KMS-11 (cell line): ENCODE data around the gene TIPARP.

ENCODE experiments used
- H2AFZ ChIP-seq: fragments of 200-600 bp; sonication (generic); 2 replicates; pipeline ENCODE4 v1.6.1; 2016; ENCODE audit warnings: antibody characterized with exemption, mixed run types, low read depth
- H3K27ac ChIP-seq: fragments of 200-600 bp; sonication (generic); 2 replicates; pipeline ENCODE4 v1.6.1; 2016; ENCODE audit warnings: mild to moderate bottlenecking, mixed run types
- H3K27me3 ChIP-seq: fragments of 200-600 bp; sonication (generic); 2 replicates; pipeline ENCODE4 v1.6.1; 2017; ENCODE audit warnings: mild to moderate bottlenecking, low read depth, mixed run types, moderate library complexity; ENCODE audit not compliant: insufficient read depth
- H3K36me3 ChIP-seq: fragments of 200-600 bp; sonication (generic); 2 replicates; pipeline ENCODE4 v1.6.1; 2017; ENCODE audit warnings: mild to moderate bottlenecking, mixed run types; ENCODE audit not compliant: insufficient read depth
- H3K4me1 ChIP-seq: fragments of 200-600 bp; sonication (generic); 2 replicates; pipeline ENCODE4 v1.6.1; 2016; ENCODE audit warnings: mild to moderate bottlenecking, low read depth, mixed run types; ENCODE audit not compliant: poor library complexity, severe bottlenecking
- H3K4me2 ChIP-seq: fragments of 200-600 bp; sonication (generic); 2 replicates; pipeline ENCODE4 v1.7.0; 2016; ENCODE audit warnings: mild to moderate bottlenecking, mixed run types
- H3K4me3 ChIP-seq: fragments of 200-600 bp; sonication (generic); IDR thresholded peaks from 2 replicates; pipeline ENCODE4 v1.6.1; 2017; ENCODE audit warnings: low read depth, low read length, mixed read lengths; ENCODE audit not compliant: insufficient read depth
- H3K79me2 ChIP-seq: fragments of 200-600 bp; sonication (generic); 2 replicates; pipeline ENCODE4 v1.6.1; 2016; ENCODE audit warnings: low read depth, mixed run types; ENCODE audit not compliant: insufficient read depth
- H3K9ac ChIP-seq: fragments of 200-600 bp; sonication (generic); 2 replicates; pipeline ENCODE4 v1.6.1; 2016; ENCODE audit warnings: mild to moderate bottlenecking, mixed run types
- H4K20me1 ChIP-seq: fragments of 200-600 bp; sonication (generic); 2 replicates; pipeline ENCODE4 v1.6.1; 2016; ENCODE audit warnings: mild to moderate bottlenecking, mixed run types; ENCODE audit not compliant: insufficient read depth
- TF ChIP-seq, protein P1 (sequence below): fragments of 200-600 bp; sonication (generic); conservative IDR thresholded peaks from 2 replicates; pipeline ENCODE4 v1.6.1; 2017; ENCODE audit warnings: low read depth, mild to moderate bottlenecking, antibody characterized with exemption, low read length, moderate library complexity, mixed read lengths

Gene TIPARP

DNA sequence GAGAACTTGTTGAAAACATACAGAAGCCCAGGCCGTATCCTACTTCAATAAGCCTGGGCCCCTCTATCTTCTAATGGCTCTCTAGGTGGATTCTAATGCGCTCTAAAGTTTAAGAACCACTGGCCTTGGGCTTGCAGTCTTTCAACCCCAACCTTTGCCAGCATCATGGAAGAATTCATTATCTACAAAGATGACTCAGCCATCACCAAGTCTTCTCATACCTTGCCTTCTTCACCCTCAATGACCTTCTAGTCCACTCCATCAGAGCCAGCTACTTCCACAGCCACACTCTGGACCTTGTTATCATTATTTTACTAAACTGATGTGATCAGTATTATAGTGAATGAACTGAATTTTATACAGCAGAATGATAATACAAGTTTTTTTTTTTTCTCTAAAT is 16.9 kb upstream of the TIPARP start:
- Histone ChIP-seq H3K27ac (no peak overlapping the region), H3K4me1 (peaks cover 20% of the 10 kb centered on the region), H3K79me2 (no peaks in the 10 kb centered on the region), H3K4me2 (no peak overlapping the region), H3K9ac (no peak overlapping the region), H4K20me1 (no peaks in the 10 kb centered on the region), H3K4me3 (no peak overlapping the region), H3K36me3 (no peaks in the 10 kb centered on the region), H2AFZ (no peak overlapping the region), H3K27me3 (no peaks in the 10 kb centered on the region)
- TF ChIP-seq, protein P1, sequence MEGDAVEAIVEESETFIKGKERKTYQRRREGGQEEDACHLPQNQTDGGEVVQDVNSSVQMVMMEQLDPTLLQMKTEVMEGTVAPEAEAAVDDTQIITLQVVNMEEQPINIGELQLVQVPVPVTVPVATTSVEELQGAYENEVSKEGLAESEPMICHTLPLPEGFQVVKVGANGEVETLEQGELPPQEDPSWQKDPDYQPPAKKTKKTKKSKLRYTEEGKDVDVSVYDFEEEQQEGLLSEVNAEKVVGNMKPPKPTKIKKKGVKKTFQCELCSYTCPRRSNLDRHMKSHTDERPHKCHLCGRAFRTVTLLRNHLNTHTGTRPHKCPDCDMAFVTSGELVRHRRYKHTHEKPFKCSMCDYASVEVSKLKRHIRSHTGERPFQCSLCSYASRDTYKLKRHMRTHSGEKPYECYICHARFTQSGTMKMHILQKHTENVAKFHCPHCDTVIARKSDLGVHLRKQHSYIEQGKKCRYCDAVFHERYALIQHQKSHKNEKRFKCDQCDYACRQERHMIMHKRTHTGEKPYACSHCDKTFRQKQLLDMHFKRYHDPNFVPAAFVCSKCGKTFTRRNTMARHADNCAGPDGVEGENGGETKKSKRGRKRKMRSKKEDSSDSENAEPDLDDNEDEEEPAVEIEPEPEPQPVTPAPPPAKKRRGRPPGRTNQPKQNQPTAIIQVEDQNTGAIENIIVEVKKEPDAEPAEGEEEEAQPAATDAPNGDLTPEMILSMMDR = no peak

DNA sequence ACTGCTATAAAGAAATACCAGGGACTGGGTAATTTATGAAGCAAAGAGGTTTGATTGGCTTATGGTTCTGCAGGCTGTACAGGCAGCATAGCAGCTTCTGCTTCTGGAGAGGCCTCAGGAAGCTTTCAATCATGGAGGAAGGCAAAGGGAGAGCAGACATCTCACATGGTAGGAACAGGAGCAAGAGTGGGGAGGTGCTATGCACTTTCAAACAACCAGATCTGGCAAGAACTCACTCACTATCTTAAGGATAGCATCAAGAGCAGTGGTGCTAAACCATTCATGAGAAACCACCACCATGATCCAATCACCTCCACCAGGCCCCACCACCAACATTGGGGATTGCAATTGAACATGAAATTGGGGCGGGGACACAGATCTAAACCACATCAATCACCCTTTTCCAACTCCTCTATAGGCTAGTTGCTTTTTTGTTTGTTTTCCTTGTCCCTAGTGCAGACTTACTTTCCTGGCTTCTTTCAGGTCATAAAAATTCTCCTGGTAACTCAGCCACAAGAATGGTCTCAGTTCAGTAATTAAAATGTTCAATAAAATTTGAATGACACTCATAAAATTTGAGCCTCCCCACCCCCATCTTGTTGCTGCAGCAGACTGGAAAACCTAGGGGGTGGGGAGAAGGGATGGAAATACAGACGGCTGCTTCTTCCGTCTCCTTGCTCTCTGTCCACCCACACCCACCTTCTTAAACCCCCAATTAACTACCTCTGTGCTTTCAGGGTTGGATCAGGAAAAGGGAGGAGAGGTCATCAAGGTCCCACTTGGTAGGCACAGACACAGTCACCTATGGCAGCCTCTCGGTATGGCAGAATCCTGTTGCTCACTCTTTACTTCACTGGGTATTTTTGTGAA is 16.3 kb upstream of the TIPARP start:
- peaks cover 27% of the 10 kb centered on the region for H3K4me1 ChIP-seq
- no peak overlapping the region for H3K4me2 ChIP-seq
- TF ChIP-seq, protein P1 = no peak
- H3K27me3 ChIP-seq = no peaks in the 10 kb centered on the region
- no peak overlapping the region for H2AFZ ChIP-seq
- no peaks in the 10 kb centered on the region for H4K20me1 ChIP-seq
- H3K79me2 ChIP-seq = no peaks in the 10 kb centered on the region
- no peak overlapping the region for H3K4me3 ChIP-seq
- no peak overlapping the region for H3K9ac ChIP-seq
- H3K27ac ChIP-seq = no peak overlapping the region
- no peaks in the 10 kb centered on the region for H3K36me3 ChIP-seq

DNA sequence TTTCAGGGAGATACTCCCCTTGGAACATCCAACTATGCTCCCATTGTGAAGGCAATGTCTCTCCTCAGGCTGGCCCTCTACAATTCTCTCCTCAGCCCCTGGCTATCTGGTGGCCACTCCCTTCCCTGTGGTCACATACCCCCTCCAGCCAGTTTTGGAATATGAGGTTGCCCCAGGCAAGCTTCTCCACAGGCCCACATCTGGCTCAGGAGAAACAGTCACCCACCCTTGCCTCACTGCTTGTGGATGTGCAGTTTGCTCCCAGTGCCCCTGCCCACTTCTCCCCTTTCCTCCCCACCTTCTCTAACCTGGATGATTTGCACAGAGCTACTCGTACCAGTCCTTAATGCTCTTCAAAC is 15.7 kb upstream of the TIPARP start:
- Histone ChIP-seq H3K27me3 (no peaks in the 10 kb centered on the region), H3K4me3 (no peak overlapping the region), H4K20me1 (no peaks in the 10 kb centered on the region), H3K4me1 (peaks cover 33% of the 10 kb centered on the region), H2AFZ (no peak overlapping the region), H3K79me2 (no peaks in the 10 kb centered on the region), H3K27ac (no peak overlapping the region), H3K4me2 (no peak overlapping the region), H3K9ac (no peak overlapping the region), H3K36me3 (no peaks in the 10 kb centered on the region)
- TF ChIP-seq, protein P1 = no peak

DNA sequence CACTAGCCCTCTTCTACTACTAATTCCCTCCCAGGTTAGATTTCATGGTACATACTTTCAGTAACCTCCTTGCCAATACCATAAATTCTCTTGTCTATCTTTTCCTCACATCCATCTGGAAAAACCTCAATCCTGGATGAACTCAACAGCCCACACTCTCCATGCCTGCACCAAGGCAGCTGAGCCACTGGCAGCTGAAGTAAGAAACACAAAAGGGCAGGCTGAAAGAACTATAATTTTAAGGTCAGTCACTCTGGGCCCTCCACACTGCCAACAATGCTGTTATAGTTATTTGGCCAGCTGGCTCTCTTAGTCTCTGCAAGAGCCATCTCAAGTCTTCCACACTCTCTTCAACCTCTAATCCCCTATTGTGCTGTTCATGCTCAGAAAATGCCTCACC is 15.1 kb upstream of the TIPARP start:
- Histone ChIP-seq H3K79me2 (no peaks in the 10 kb centered on the region), H3K9ac (no peak overlapping the region), H3K4me2 (no peak overlapping the region), H3K27me3 (no peaks in the 10 kb centered on the region), H3K36me3 (no peaks in the 10 kb centered on the region), H3K4me1 (peaks cover 38% of the 10 kb centered on the region), H2AFZ (no peak overlapping the region), H4K20me1 (no peaks in the 10 kb centered on the region), H3K4me3 (no peak overlapping the region), H3K27ac (no peak overlapping the region)
- TF ChIP-seq, protein P1 = no peak
